NT2/D1 (cell line): Measurements from ENCODE around the gene TMEM187.

Experiments used
- DNase-seq: peaks from one replicate; pipeline ENCODE4 v3.0.0-alpha.2; 2011; ENCODE audit warnings: low read depth, low spot score
- H3K27me3 ChIP-seq: 2 replicates; pipeline ENCODE4 v1.6.0; 2011; ENCODE audit warnings: mild to moderate bottlenecking; ENCODE audit not compliant: insufficient read length, insufficient read depth
- H3K36me3 ChIP-seq: 2 replicates; pipeline ENCODE4 v1.6.1; 2011; ENCODE audit warnings: mild to moderate bottlenecking, low read length, mixed read lengths; ENCODE audit not compliant: insufficient read depth, insufficient read length
- H3K4me1 ChIP-seq: 2 replicates; pipeline ENCODE4 v1.5.1; 2011; ENCODE audit not compliant: insufficient read depth, insufficient read length
- H3K4me3 ChIP-seq: 2 replicates; pipeline ENCODE4 v1.5.1; 2011; ENCODE audit warnings: low read depth; ENCODE audit not compliant: insufficient read length
- H3K9ac ChIP-seq: 2 replicates; pipeline ENCODE4 v1.6.0; 2011; ENCODE audit warnings: low read depth; ENCODE audit not compliant: insufficient read length
- H3K9me3 ChIP-seq: 2 replicates; pipeline ENCODE4 v1.5.1; 2011; ENCODE audit warnings: mild to moderate bottlenecking, low read length; ENCODE audit not compliant: insufficient read depth
- SUZ12 ChIP-seq: IDR thresholded peaks from 2 replicates; pipeline ENCODE4 v1.6.1; 2011; ENCODE audit not compliant: insufficient read length, insufficient read depth; ENCODE audit errors: extremely low read depth
- YY1 ChIP-seq: IDR thresholded peaks from 2 replicates; pipeline ENCODE4 v1.6.1; 2011; ENCODE audit not compliant: insufficient read length, insufficient read depth
- ZNF274 ChIP-seq: IDR thresholded peaks from 2 replicates; pipeline ENCODE4 v1.6.1; 2011; ENCODE audit warnings: mild to moderate bottlenecking, low read depth, low read length

TMEM187 gene

GRCh38 chrX:154023276-154024000 is 50.9 kb downstream of the TMEM187 start:
- Histone ChIP-seq H3K9ac (no peak overlapping the region), H3K36me3 (peaks cover 9% of the 10 kb centered on the region), H3K4me3 (no peak overlapping the region), H3K27me3 (no peaks in the 10 kb centered on the region), H3K4me1 (peaks cover 5% of the 10 kb centered on the region), H3K9me3 (no peaks in the 10 kb centered on the region)
- no peak for DNase-seq
- TF ChIP-seq SUZ12 (no peak), ZNF274 (no peak), YY1 (no peak)

- Histone ChIP-seq H3K4me1 (peaks cover 5% of the 10 kb centered on the region), H3K9ac (no peak overlapping the region), H3K9me3 (no peaks in the 10 kb centered on the region), H3K27me3 (no peaks in the 10 kb centered on the region), H3K36me3 (peaks cover 11% of the 10 kb centered on the region), H3K4me3 (no peak overlapping the region)
- TF ChIP-seq ZNF274 = no peak
- TF ChIP-seq YY1 = no peak
- TF ChIP-seq SUZ12 = no peak
- no peak for DNase-seq
These were observed 51.7 kb downstream of the TMEM187 start for GRCh38 chrX:154024271-154024670.

GRCh38 chrX:154025230-154025629 is 52.7 kb downstream of the TMEM187 start:
- no peak for DNase-seq
- TF ChIP-seq YY1 (no peak), ZNF274 (no peak), SUZ12 (no peak)
- no peak overlapping the region for H3K4me3 ChIP-seq
- no peaks in the 10 kb centered on the region for H3K27me3 ChIP-seq
- peaks cover 5% of the 10 kb centered on the region for H3K4me1 ChIP-seq
- H3K9me3 ChIP-seq = no peaks in the 10 kb centered on the region
- no peak overlapping the region for H3K9ac ChIP-seq
- peaks cover 16% of the 10 kb centered on the region for H3K36me3 ChIP-seq

- Histone ChIP-seq H3K9me3 (no peaks in the 10 kb centered on the region), H3K4me3 (no peak overlapping the region), H3K36me3 (peaks cover 26% of the 10 kb centered on the region), H3K4me1 (peaks cover 5% of the 10 kb centered on the region), H3K27me3 (no peaks in the 10 kb centered on the region), H3K9ac (no peak overlapping the region)
- TF ChIP-seq ZNF274 (no peak), SUZ12 (no peak), YY1 (no peak)
- DNase-seq = no peak
These were observed 53.8 kb downstream of the TMEM187 start for GRCh38 chrX:154026136-154027021.

GRCh38 chrX:154027022-154027402 is 54.5 kb downstream of the TMEM187 start:
- TF ChIP-seq YY1 = no peak
- TF ChIP-seq ZNF274 = no peak
- no peak for TF ChIP-seq SUZ12
- H3K27me3 ChIP-seq = no peaks in the 10 kb centered on the region
- H3K9me3 ChIP-seq = no peaks in the 10 kb centered on the region
- H3K9ac ChIP-seq = no peak overlapping the region
- no peak for DNase-seq
- peaks cover 5% of the 10 kb centered on the region for H3K4me1 ChIP-seq
- H3K36me3 ChIP-seq = peaks cover 31% of the 10 kb centered on the region
- no peak overlapping the region for H3K4me3 ChIP-seq

- no peaks in the 10 kb centered on the region for H3K4me1 ChIP-seq
- H3K36me3 ChIP-seq = peaks cover 33% of the 10 kb centered on the region
- H3K9me3 ChIP-seq = no peaks in the 10 kb centered on the region
- H3K4me3 ChIP-seq = no peak overlapping the region
- H3K27me3 ChIP-seq = no peaks in the 10 kb centered on the region
- no peak overlapping the region for H3K9ac ChIP-seq
- TF ChIP-seq ZNF274 (no peak), SUZ12 (no peak), YY1 (no peak)
- no peak for DNase-seq
These were observed 55.4 kb downstream of the TMEM187 start for GRCh38 chrX:154027986-154028385.

GRCh38 chrX:154028502-154029184 is 56.1 kb downstream of the TMEM187 start:
- no peaks in the 10 kb centered on the region for H3K4me1 ChIP-seq
- TF ChIP-seq SUZ12 = no peak
- no peak for TF ChIP-seq YY1
- no peak for TF ChIP-seq ZNF274
- no peak overlapping the region for H3K9ac ChIP-seq
- no peaks in the 10 kb centered on the region for H3K9me3 ChIP-seq
- H3K4me3 ChIP-seq = no peak overlapping the region
- peaks cover 33% of the 10 kb centered on the region for H3K36me3 ChIP-seq
- DNase-seq = no peak
- H3K27me3 ChIP-seq = no peaks in the 10 kb centered on the region
